Breast epithelium (tissue), 4 donors: ENCODE results near the gene ARHGAP31. TPM values are rescaled to one million over a fixed set of nuclear protein-coding genes. Genes with fewer than 3 reads are reported as not detected.
A peak's percentile ranks its signal among the peaks of the same experiment; 100 is the strongest.

ENCODE experiments used
- DNase-seq, 2 donors: peaks; one replicate each; pipeline ENCODE4 v3.0.0-alpha.2; 2019; ENCODE audit warnings: low spot score in 2 of 2
- H3K27ac ChIP-seq, 2 donors: fragments of 200-600 bp; sonication (generic) in 1 of 2; one replicate each; pipeline ENCODE4 v1.5.1; 2016 to 2019; ENCODE audit warnings: mild to moderate bottlenecking in 1 of 2
- H3K27me3 ChIP-seq, 2 donors: fragments of 200-600 bp; sonication (generic) in 1 of 2; one replicate each; pipeline versions ENCODE4 v1.5.1 to v1.6.0; 2017 to 2019; ENCODE audit warnings: control low read depth in 1 of 2, mild to moderate bottlenecking in 1 of 2
- H3K36me3 ChIP-seq: fragments of 200-600 bp; one replicate; pipeline ENCODE4 v1.5.1; 2019
- H3K4me1 ChIP-seq, 2 donors: fragments of 200-600 bp; sonication (generic); one replicate each; pipeline ENCODE4 v1.5.1; 2016 to 2019; ENCODE audit warnings: control low read depth in 1 of 2
- H3K4me3 ChIP-seq, 3 donors: fragments of 200-600 bp; sonication (generic); 1 replicate in 2 of 3; 2 replicates in 1 of 3; pipeline ENCODE4 v1.5.1; 2016 to 2019; ENCODE audit warnings: mild to moderate bottlenecking in 3 of 3, moderate library complexity in 2 of 3
- H3K9me3 ChIP-seq, 2 donors: fragments of 200-600 bp; sonication (generic) in 1 of 2; one replicate each; pipeline ENCODE4 v1.5.1; 2016 to 2019; ENCODE audit warnings: control low read depth in 1 of 2
- POLR2A ChIP-seq: fragments of 450-650 bp; IDR thresholded peaks from one replicate; pipeline ENCODE4 v1.6.1; 2016; ENCODE audit warnings: antibody characterized with exemption, mild to moderate bottlenecking, moderate library complexity
- POLR2AphosphoS5 ChIP-seq, 3 donors: sonication (generic); formaldehyde crosslinking; IDR thresholded peaks; one replicate each; pipeline ENCODE4 v1.6.1; 2017; ENCODE audit warnings: antibody characterized with exemption in 3 of 3
- intact Hi-C: fragments of 100-400 bp; cut with DNase I; formaldehyde crosslinking; loops from one replicate; pipeline ENCODE4 v1.15.1; 2023; ENCODE audit warnings: low total_unique reads
- total RNA-seq, 3 donors: library from RNA; depleted of rRNA; stranded (reverse); fragments of >200 nt; gene quantifications; one replicate each; pipeline ENCODE4 v1.1.0, GENCODE V29; 2016
- TF ChIP-seq, protein P1 (sequence below), 3 donors: fragments of 450-650 bp; IDR thresholded peaks; one replicate each; pipeline ENCODE4 v1.5.1; 2016 to 2017; ENCODE audit warnings: antibody characterized with exemption in 3 of 3, mild to moderate bottlenecking in 3 of 3, moderate library complexity in 3 of 3

Gene ARHGAP31
- total RNA-seq, 3 donors from 2014 or later, result 11.6 to 19.3 (median 18.2) TPM

GRCh38 chr3:119346076-119346496 lies 51.9 kb downstream of the ARHGAP31 start:
- Histone ChIP-seq H3K9me3 (no peaks in the 10 kb centered on the region), H3K36me3 (no peaks in the 10 kb centered on the region), H3K27ac (peak overlapping the region in 1 of 2 donors; percentile 23), H3K27me3 (no peaks in the 10 kb centered on the region), H3K4me3 (no peak overlapping the region), H3K4me1 (no peaks in the 10 kb centered on the region)
- intact Hi-C loops, result no loop called here
- DNase-seq, result no peak
- TF ChIP-seq POLR2A (no peak), POLR2AphosphoS5 (IDR thresholded peaks at IDR 0.05) (no peak)
- TF ChIP-seq, protein P1, sequence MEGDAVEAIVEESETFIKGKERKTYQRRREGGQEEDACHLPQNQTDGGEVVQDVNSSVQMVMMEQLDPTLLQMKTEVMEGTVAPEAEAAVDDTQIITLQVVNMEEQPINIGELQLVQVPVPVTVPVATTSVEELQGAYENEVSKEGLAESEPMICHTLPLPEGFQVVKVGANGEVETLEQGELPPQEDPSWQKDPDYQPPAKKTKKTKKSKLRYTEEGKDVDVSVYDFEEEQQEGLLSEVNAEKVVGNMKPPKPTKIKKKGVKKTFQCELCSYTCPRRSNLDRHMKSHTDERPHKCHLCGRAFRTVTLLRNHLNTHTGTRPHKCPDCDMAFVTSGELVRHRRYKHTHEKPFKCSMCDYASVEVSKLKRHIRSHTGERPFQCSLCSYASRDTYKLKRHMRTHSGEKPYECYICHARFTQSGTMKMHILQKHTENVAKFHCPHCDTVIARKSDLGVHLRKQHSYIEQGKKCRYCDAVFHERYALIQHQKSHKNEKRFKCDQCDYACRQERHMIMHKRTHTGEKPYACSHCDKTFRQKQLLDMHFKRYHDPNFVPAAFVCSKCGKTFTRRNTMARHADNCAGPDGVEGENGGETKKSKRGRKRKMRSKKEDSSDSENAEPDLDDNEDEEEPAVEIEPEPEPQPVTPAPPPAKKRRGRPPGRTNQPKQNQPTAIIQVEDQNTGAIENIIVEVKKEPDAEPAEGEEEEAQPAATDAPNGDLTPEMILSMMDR (IDR thresholded peaks at IDR 0.05), result no peak

DNA sequence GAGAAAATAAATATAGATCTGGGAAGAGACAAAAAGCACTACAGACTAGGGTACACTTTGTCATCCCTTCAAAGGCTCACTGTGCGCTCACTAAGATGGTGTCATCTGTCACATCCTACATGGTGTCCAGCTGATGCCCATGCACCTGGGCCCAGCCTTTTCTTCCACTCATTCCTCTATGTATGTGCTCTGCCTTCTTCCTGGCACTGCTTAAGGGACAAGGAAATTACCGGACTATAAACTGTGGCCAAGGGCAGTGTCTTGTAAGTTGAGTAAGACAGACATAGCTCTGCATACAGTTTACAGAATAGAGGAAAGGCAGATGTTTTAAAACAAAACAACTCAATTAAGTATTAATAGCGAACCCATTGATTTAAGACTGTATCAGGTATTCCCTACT lies 52.9 kb downstream of the ARHGAP31 start:
- H3K36me3 ChIP-seq, result no peaks in the 10 kb centered on the region
- TF ChIP-seq POLR2AphosphoS5 (IDR thresholded peaks at IDR 0.05) (no peak), POLR2A (no peak)
- TF ChIP-seq, protein P1 (IDR thresholded peaks at IDR 0.05), result no peak
- intact Hi-C loops, result no loop called here
- no peaks in the 10 kb centered on the region for H3K9me3 ChIP-seq
- H3K27ac ChIP-seq, result peak overlapping the region in 1 of 2 donors; percentile 3
- H3K4me1 ChIP-seq, result no peaks in the 10 kb centered on the region
- no peak for DNase-seq
- no peaks in the 10 kb centered on the region for H3K27me3 ChIP-seq
- no peak overlapping the region for H3K4me3 ChIP-seq

- no peaks in the 10 kb centered on the region for H3K27me3 ChIP-seq
- TF ChIP-seq, protein P1 (IDR thresholded peaks at IDR 0.05), result no peak
- TF ChIP-seq POLR2A (no peak), POLR2AphosphoS5 (IDR thresholded peaks at IDR 0.05) (no peak)
- H3K4me1 ChIP-seq, result no peaks in the 10 kb centered on the region
- DNase-seq, result no peak
- no peaks in the 10 kb centered on the region for H3K9me3 ChIP-seq
- H3K27ac ChIP-seq, result peak overlapping the region; percentile 10 to 46
- no peaks in the 10 kb centered on the region for H3K36me3 ChIP-seq
- no peak overlapping the region for H3K4me3 ChIP-seq
- intact Hi-C loops, result loop anchor here (10.0 kb wide), 1 partner anchor 1075 kb away; no protein-coding TSS in a partner anchor
Measured at GRCh38 chr3:119349354-119350041, 55.3 kb downstream of the ARHGAP31 start.

- Histone ChIP-seq H3K27ac (no peak overlapping the region), H3K9me3 (no peaks in the 10 kb centered on the region), H3K36me3 (no peaks in the 10 kb centered on the region), H3K4me1 (no peaks in the 10 kb centered on the region), H3K4me3 (no peak overlapping the region), H3K27me3 (no peaks in the 10 kb centered on the region)
- no peak for TF ChIP-seq POLR2A
- TF ChIP-seq, protein P1 (IDR thresholded peaks at IDR 0.05), result no peak
- no peak for TF ChIP-seq POLR2AphosphoS5 (IDR thresholded peaks at IDR 0.05)
- no peak for DNase-seq
- intact Hi-C loops, result loop anchor here (10.0 kb wide), 1 partner anchor 1075 kb away; no protein-coding TSS in a partner anchor
Measured at GRCh38 chr3:119350114-119350513, 55.9 kb downstream of the ARHGAP31 start.

DNA sequence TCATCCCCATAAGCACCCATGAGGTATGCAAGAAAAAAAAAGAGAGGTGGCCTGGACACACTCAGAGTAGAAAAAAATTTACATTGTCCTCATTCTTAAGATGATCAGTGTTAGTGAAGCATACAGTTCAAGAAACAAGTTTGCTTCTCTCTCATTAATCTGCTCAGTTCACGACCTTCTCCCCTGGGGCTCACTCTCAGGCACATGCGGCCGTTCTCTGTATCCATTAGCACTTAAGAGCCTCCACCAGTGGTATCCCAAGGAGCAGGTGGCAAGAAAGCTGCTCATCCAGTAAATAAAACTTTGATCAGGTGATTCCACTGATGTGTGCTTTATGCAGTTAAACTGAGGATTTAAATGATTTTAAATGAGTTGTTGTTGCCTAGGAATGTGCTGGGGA lies 57.4 kb downstream of the ARHGAP31 start:
- intact Hi-C loops, result loop anchor here (10.0 kb wide), 1 partner anchor 1073 kb away; no protein-coding TSS in a partner anchor
- Histone ChIP-seq H3K27me3 (no peaks in the 10 kb centered on the region), H3K4me3 (no peak overlapping the region), H3K9me3 (no peaks in the 10 kb centered on the region), H3K27ac (peak overlapping the region in 1 of 2 donors; percentile 20), H3K4me1 (no peaks in the 10 kb centered on the region), H3K36me3 (no peaks in the 10 kb centered on the region)
- TF ChIP-seq POLR2AphosphoS5 (IDR thresholded peaks at IDR 0.05), result no peak
- no peak for TF ChIP-seq POLR2A
- DNase-seq, result no peak
